HCT116 (cell line): ENCODE measurements around the gene DPH5. TPM values are rescaled to one million over a fixed set of nuclear protein-coding genes. Genes with fewer than 3 reads are reported as not detected.
"Not testable (repeated sequence)": the region's sequence is repeated elsewhere in the genome, so short reads cannot be mapped to it uniquely, and the experiment has no call there.

Source experiments
- ATAC-seq: fragments of 200-7000 bp; cut with Tn5 transposase; 2 replicates; pipeline ENCODE4 v1.9.1; 2020; ENCODE audit warnings: mild to moderate bottlenecking, moderate library complexity
- BruUV-seq: library from RNA; stranded (reverse); fragments of 400-500 nt; replicated peaks from 2 replicates; lab custom pipeline; 2021; lab: Mats Ljungman, UMichigan
- CTCF ChIA-PET: fragments of 300-600 bp; sonication (Branson Sonifier 250); formaldehyde crosslinking; loops from one replicate; lab custom pipeline; 2021; ENCODE audit warnings: antibody characterized with exemption; lab: Charles Lee
- POLR2A ChIA-PET: fragments of 300-600, 350-600 bp; sonication (Branson Sonifier 250); formaldehyde crosslinking; loops from one replicate; lab custom pipeline; 2021; ENCODE audit warnings: antibody characterized with exemption; lab: Charles Lee
- RAD21 ChIA-PET, 2 experiments: fragments of 300-600 bp; sonication (Branson Sonifier 250); formaldehyde crosslinking; loops; one replicate each; lab custom pipeline; 2023; ENCODE audit warnings: low total read pairs in 2 of 2; ENCODE audit not compliant: uncharacterized antibody in 2 of 2, unreplicated experiment in 2 of 2, low non-redundant PET in 1 of 2; lab: Charles Lee
- DNase-seq: peaks from one replicate; pipeline ENCODE4 v3.0.0-alpha.2; 2010; ENCODE audit warnings: low read depth, low spot score
- H2AFZ ChIP-seq: fragments of 200-600 bp; shearing (Covaris generic), sonication (generic); 2 replicates; pipeline ENCODE4 v1.6.1; 2017; ENCODE audit warnings: low read depth, mixed run types, mixed read lengths, antibody characterized with exemption, low read length; ENCODE audit not compliant: poor library complexity, severe bottlenecking
- H3K27ac ChIP-seq: 2 replicates; pipeline ENCODE4 v1.5.1; 2012; ENCODE audit warnings: low read depth, low read length
- H3K27me3 ChIP-seq: fragments of 200-600 bp; sonication (generic); 2 replicates; pipeline ENCODE4 v1.6.1; 2016; ENCODE audit warnings: mixed run types, low read length, mixed read lengths; ENCODE audit not compliant: insufficient read depth
- H3K36me3 ChIP-seq, 2 experiments: fragments of 200-500 bp in 1 of 2; fragments of 200-600 bp in 1 of 2; sonication (Bioruptor generic) in 1 of 2; sonication (generic) in 1 of 2; 2 replicates each; pipeline versions ENCODE4 v1.5.1 to v1.6.1; 2014 to 2016; ENCODE audit warnings: low read length in 2 of 2, inconsistent platforms in 1 of 2, mixed read lengths in 1 of 2, mixed run types in 1 of 2; ENCODE audit not compliant: insufficient read depth in 2 of 2, control insufficient read depth in 1 of 2
- H3K4me1 ChIP-seq, 2 experiments: fragments of 200-600 bp in 1 of 2; sonication (generic) in 1 of 2; 2 replicates each; pipeline versions ENCODE4 v1.5.1 to v1.6.1; 2012 to 2017; ENCODE audit warnings: low read length in 2 of 2, inconsistent platforms in 1 of 2, mild to moderate bottlenecking in 1 of 2, mixed read lengths in 1 of 2, mixed run types in 1 of 2, moderate library complexity in 1 of 2; ENCODE audit not compliant: insufficient read depth in 2 of 2, control insufficient read depth in 1 of 2
- H3K4me2 ChIP-seq: fragments of 200-600 bp; sonication (generic); 2 replicates; pipeline ENCODE4 v1.6.1; 2017; ENCODE audit warnings: mixed run types, low read length, mixed read lengths
- H3K4me3 ChIP-seq, 2 experiments: fragments of 200-600 bp in 1 of 2; sonication (generic) in 1 of 2; replicated peaks in 1 of 2; 2 replicates each; pipeline ENCODE4 v1.5.1; 2011 to 2016; ENCODE audit warnings: low read length in 2 of 2, control low read depth in 1 of 2, low read depth in 1 of 2, mild to moderate bottlenecking in 1 of 2, mixed read lengths in 1 of 2, mixed run types in 1 of 2
- H3K79me2 ChIP-seq: fragments of 200-600 bp; sonication (generic); 2 replicates; pipeline ENCODE4 v1.6.1; 2017; ENCODE audit warnings: mild to moderate bottlenecking, mixed run types, low read length, moderate library complexity, mixed read lengths; ENCODE audit not compliant: insufficient read depth
- H3K9ac ChIP-seq: fragments of 200-600 bp; sonication (generic); 2 replicates; pipeline ENCODE4 v1.6.1; 2016; ENCODE audit warnings: low read length, mixed read lengths
- H3K9me2 ChIP-seq: fragments of 200-600 bp; sonication (generic), shearing (Covaris generic); 2 replicates; pipeline ENCODE4 v1.6.1; 2017; ENCODE audit warnings: mixed run types, mild to moderate bottlenecking, moderate library complexity; ENCODE audit not compliant: insufficient read depth
- H3K9me3 ChIP-seq, 2 experiments: fragments of 200-500 bp in 1 of 2; fragments of 200-600 bp in 1 of 2; sonication (Bioruptor generic) in 1 of 2; sonication (generic) in 1 of 2; 2 replicates each; pipeline ENCODE4 v1.6.1; 2014 to 2017; ENCODE audit warnings: low read length in 2 of 2, mixed read lengths in 2 of 2, inconsistent platforms in 1 of 2, low read depth in 1 of 2, mild to moderate bottlenecking in 1 of 2, mixed run types in 1 of 2, moderate library complexity in 1 of 2; ENCODE audit not compliant: control insufficient read depth in 1 of 2, insufficient read depth in 1 of 2
- H4K20me1 ChIP-seq: fragments of 200-600 bp; sonication (generic), shearing (Covaris generic); 2 replicates; pipeline ENCODE4 v1.6.1; 2017; ENCODE audit warnings: mixed run types, mild to moderate bottlenecking, moderate library complexity; ENCODE audit not compliant: insufficient read depth
- ZFX ChIP-seq: fragments of 450-650 bp; IDR thresholded peaks from 2 replicates; pipeline ENCODE4 v1.6.1; 2017
- intact Hi-C: fragments of 100-400 bp; cut with micrococcal nuclease; formaldehyde crosslinking; loops from 2 replicates; pipeline ENCODE4 v1.10.0; 2022
- total RNA-seq: library from RNA; stranded (reverse); gene quantifications from one replicate; pipeline ENCODE4 v1.2.1, GENCODE V29; 2021; ENCODE audit not compliant: unreplicated experiment
- TF ChIP-seq, protein P1 (sequence below): IDR thresholded peaks from 2 replicates; pipeline ENCODE4 v1.6.1; 2012

The DPH5 gene
- total RNA-seq, 1 experiment from 2014 or later, result 55.8 TPM

DNA sequence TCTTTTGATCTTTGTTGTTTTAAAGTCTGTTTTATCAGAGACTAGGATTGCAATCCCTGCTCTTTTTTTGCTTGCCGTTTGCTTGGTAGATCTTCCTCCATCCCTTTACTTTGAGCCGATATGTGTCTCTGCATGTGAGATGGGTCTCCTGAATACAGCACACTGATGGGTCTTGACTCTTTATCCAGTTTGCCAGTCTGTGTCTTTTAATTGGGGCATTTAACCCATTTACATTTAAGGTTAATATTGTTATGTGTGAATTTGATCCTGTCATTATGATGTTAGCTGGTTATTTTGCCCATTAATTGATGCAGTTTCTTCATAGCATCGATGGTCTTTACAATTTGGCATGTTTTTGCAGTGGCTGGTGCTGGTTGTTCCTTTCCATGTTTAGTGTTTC is 77.8 kb downstream of the DPH5 start:
- BruUV-seq, CTCF ChIA-PET, POLR2A ChIA-PET: not testable (repeated sequence)

DNA sequence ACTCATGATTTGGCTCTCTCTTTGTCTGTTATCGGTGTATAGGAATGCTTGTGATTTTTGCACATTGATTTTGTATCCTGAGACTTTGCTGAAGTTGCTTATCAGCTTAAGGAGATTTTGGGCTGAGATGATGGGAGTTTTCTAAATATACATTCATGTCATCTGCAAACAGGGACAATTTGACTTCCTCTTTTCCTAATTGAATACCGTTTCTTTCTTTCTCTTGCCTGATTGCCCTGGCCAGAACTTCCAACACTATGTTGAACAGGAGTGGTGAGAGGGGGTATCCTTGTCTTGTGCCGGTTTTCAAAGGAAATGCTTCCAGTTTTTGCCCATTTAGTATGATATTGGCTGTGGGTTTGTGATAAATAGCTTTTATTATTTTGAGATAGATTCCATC is 79.5 kb downstream of the DPH5 start:
- H3K36me3 ChIP-seq, H3K79me2 ChIP-seq, H3K9ac ChIP-seq, ATAC-seq, H3K27ac ChIP-seq, H3K27me3 ChIP-seq, intact Hi-C loops, H3K9me2 ChIP-seq, BruUV-seq, H3K4me1 ChIP-seq, RAD21 ChIA-PET, H2AFZ ChIP-seq, POLR2A ChIA-PET, DNase-seq, H3K9me3 ChIP-seq, H4K20me1 ChIP-seq, CTCF ChIA-PET, H3K4me3 ChIP-seq, H3K4me2 ChIP-seq: not testable (repeated sequence)

More for the DNA sequence above, 77.8 kb downstream of the DPH5 start:
- ATAC-seq, RAD21 ChIA-PET, H4K20me1 ChIP-seq, H3K4me3 ChIP-seq, H3K27ac ChIP-seq, H3K79me2 ChIP-seq, H2AFZ ChIP-seq, H3K9me2 ChIP-seq, H3K4me1 ChIP-seq, H3K4me2 ChIP-seq, H3K9me3 ChIP-seq, intact Hi-C loops, DNase-seq, H3K9ac ChIP-seq, H3K36me3 ChIP-seq, H3K27me3 ChIP-seq: not testable (repeated sequence)

DNA sequence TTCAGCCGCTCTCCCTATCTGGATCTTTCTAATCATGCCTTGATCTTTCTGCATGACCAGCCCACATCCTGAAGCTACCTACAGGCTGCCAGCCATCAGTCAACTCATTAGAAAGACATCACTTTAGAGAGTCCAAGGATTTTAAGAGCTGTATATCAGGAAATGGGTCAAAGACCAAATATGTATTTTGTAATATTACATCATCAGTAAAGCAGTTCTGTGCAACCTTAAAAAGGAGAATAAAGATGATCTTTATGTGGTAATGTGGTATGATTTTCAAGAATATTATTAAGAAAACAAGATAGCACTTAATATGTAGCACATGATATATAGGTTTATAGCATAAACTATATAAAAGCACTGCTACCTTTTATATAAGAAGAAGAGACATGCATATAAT is 82.1 kb downstream of the DPH5 start:
- Histone ChIP-seq H3K27me3 (no peaks in the 10 kb centered on the region), H4K20me1 (no peaks in the 10 kb centered on the region), H3K4me1 (no peaks in the 10 kb centered on the region), H3K79me2 (no peaks in the 10 kb centered on the region), H3K9me3 (no peaks in the 10 kb centered on the region), H3K36me3 (peaks cover 0 to 2% of the 10 kb centered on the region in 2 experiments; a peak in 1 of 4 replicates), H3K4me3 (no peak overlapping the region), H3K27ac (no peak overlapping the region), H3K4me2 (no peak overlapping the region), H2AFZ (no peak overlapping the region), H3K9me2 (no peaks in the 10 kb centered on the region), H3K9ac (no peak overlapping the region)
- ChIA-PET POLR2A (no interaction called here), RAD21 (no interaction called here), CTCF (no interaction called here)
- TF ChIP-seq, protein P1, sequence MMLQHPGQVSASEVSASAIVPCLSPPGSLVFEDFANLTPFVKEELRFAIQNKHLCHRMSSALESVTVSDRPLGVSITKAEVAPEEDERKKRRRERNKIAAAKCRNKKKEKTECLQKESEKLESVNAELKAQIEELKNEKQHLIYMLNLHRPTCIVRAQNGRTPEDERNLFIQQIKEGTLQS, result no peak
- TF ChIP-seq ZFX, result no peak
- intact Hi-C loops, result no loop called here
- no TSS peak for BruUV-seq
- DNase-seq (no peak), ATAC-seq (no peak)
